Measurements from ENCODE around the gene VSIG4.
"Not testable (repeated sequence)": the region's sequence is repeated elsewhere in the genome, so short reads cannot be mapped to it uniquely, and the experiment has no call there.

Gene VSIG4

GRCh38 chrX:66005830-66006449 is 33.9 kb downstream of the VSIG4 start:
- DNase-seq = no peak

GRCh38 chrX:66004928-66005829 is 34.7 kb downstream of the VSIG4 start:
- DNase-seq = no peak

GRCh38 chrX:66002824-66003680 is 36.8 kb downstream of the VSIG4 start:
- DNase-seq = no peak

GRCh38 chrX:66001596-66001995 is 38.3 kb downstream of the VSIG4 start:
- no peak for DNase-seq

- no peak for DNase-seq
These were observed 39.1 kb downstream of the VSIG4 start for GRCh38 chrX:66000628-66001272.

- no peak for DNase-seq
These were observed 39.7 kb downstream of the VSIG4 start for GRCh38 chrX:66000178-66000577.

- DNase-seq = no peak
These were observed 40.2 kb downstream of the VSIG4 start for GRCh38 chrX:65999563-66000148.

- no peak for DNase-seq
These were observed 40.8 kb downstream of the VSIG4 start for GRCh38 chrX:65999029-65999562.

- no peak for DNase-seq
These were observed 41.7 kb downstream of the VSIG4 start for GRCh38 chrX:65997978-65998717.

- DNase-seq = no peak
These were observed 45.1 kb downstream of the VSIG4 start for GRCh38 chrX:65994519-65995506.

- DNase-seq = no peak
These were observed 45.9 kb downstream of the VSIG4 start for GRCh38 chrX:65993915-65994460.

GRCh38 chrX:65993332-65993731 is 46.5 kb downstream of the VSIG4 start:
- DNase-seq = no peak

- DNase-seq = no peak
These were observed 49.2 kb downstream of the VSIG4 start for GRCh38 chrX:65990702-65991101.

- no peak for DNase-seq
These were observed 52.1 kb downstream of the VSIG4 start for GRCh38 chrX:65987811-65988210.

- peak; percentile 18 for DNase-seq
These were observed 53.8 kb downstream of the VSIG4 start for GRCh38 chrX:65985922-65986588.

GRCh38 chrX:65985211-65985610 is 54.7 kb downstream of the VSIG4 start:
- DNase-seq = no peak

- not testable (repeated sequence) for DNase-seq
These were observed 62.7 kb downstream of the VSIG4 start for GRCh38 chrX:65977161-65977560.

GRCh38 chrX:65976161-65976560 is 63.7 kb downstream of the VSIG4 start:
- DNase-seq = no peak

GRCh38 chrX:65975161-65975751 is 64.6 kb downstream of the VSIG4 start:
- DNase-seq = not testable (repeated sequence)

All from NCI-H2081 (cell line).